GM19468 (cell line): ENCODE measurements around the gene SFRP5.

Experiments
- ATAC-seq: cut with Tn5 transposase; IDR thresholded peaks from one replicate; pipeline ENCODE4 v1.9.1; 2021; ENCODE audit warnings: mild to moderate bottlenecking, moderate library complexity, moderate number of reproducible peaks; ENCODE audit not compliant: unreplicated experiment; ENCODE audit errors: extremely low read depth

Gene SFRP5

GRCh38 chr10:97743169-97743943 lies 28.4 kb downstream of the SFRP5 start:
- no peak for ATAC-seq

- ATAC-seq: no peak
These were observed 31.2 kb downstream of the SFRP5 start for GRCh38 chr10:97740613-97741012.

GRCh38 chr10:97738616-97739015 lies 33.2 kb downstream of the SFRP5 start:
- no peak for ATAC-seq

GRCh38 chr10:97737770-97738265 lies 34.0 kb downstream of the SFRP5 start:
- no peak for ATAC-seq

GRCh38 chr10:97736902-97737769 lies 34.7 kb downstream of the SFRP5 start, which contains the start of gene ZFYVE27:
Gene ZFYVE27 (plus strand): TSS chr10:97737128. CDS start chr10:97738478, 1,350 bp downstream.
- ATAC-seq: peak; percentile 66

GRCh38 chr10:97736403-97736901 lies 35.3 kb downstream of the SFRP5 start:
- ATAC-seq: no peak

- no peak for ATAC-seq
These were observed 37.8 kb downstream of the SFRP5 start for GRCh38 chr10:97734021-97734420.

- ATAC-seq: no peak
These were observed 38.5 kb downstream of the SFRP5 start for GRCh38 chr10:97733256-97733655.

GRCh38 chr10:97732052-97732359 lies 39.8 kb downstream of the SFRP5 start:
- ATAC-seq: no peak

GRCh38 chr10:97731346-97732051 lies 40.3 kb downstream of the SFRP5 start:
- ATAC-seq: no peak

- no peak for ATAC-seq
These were observed 42.8 kb downstream of the SFRP5 start for GRCh38 chr10:97729014-97729413.

GRCh38 chr10:97726636-97727178 lies 45.1 kb downstream of the SFRP5 start:
- no peak for ATAC-seq

- no peak for ATAC-seq
These were observed 47.4 kb downstream of the SFRP5 start for GRCh38 chr10:97724341-97724941.

GRCh38 chr10:97723001-97723400 lies 48.8 kb downstream of the SFRP5 start:
- ATAC-seq: no peak

- no peak for ATAC-seq
These were observed 49.7 kb downstream of the SFRP5 start for GRCh38 chr10:97721871-97722780.

- ATAC-seq: no peak
These were observed 52.2 kb downstream of the SFRP5 start for GRCh38 chr10:97719602-97720001.

- ATAC-seq: no peak
These were observed 53.1 kb downstream of the SFRP5 start for GRCh38 chr10:97718659-97719142.

GRCh38 chr10:97718178-97718577 lies 53.6 kb downstream of the SFRP5 start:
- no peak for ATAC-seq

GRCh38 chr10:97717627-97718026 lies 54.2 kb downstream of the SFRP5 start:
- ATAC-seq: no peak
